Choroid plexus epithelial cell (primary cell): ENCODE results near the gene INPP5F.
"Not testable (repeated sequence)": the region's sequence is repeated elsewhere in the genome, so short reads cannot be mapped to it uniquely, and the experiment has no call there.

Experiments used
- DNase-seq: peaks from one replicate; pipeline ENCODE4 v3.0.0-alpha.2; 2010; ENCODE audit warnings: low read depth
- H3K4me3 ChIP-seq: 2 replicates; pipeline ENCODE4 v1.5.1; 2011; ENCODE audit warnings: low read depth, mild to moderate bottlenecking, control low read depth, low read length, moderate library complexity
- TF ChIP-seq, protein P1 (sequence below): conservative IDR thresholded peaks from 2 replicates; pipeline ENCODE4 v1.5.1; 2011; ENCODE audit warnings: low read depth, mild to moderate bottlenecking, control low read depth, inconsistent platforms, low read length, moderate library complexity

The INPP5F gene

GRCh38 chr10:119705434-119705831 lies 20.4 kb upstream of the INPP5F start:
- TF ChIP-seq, protein P1, sequence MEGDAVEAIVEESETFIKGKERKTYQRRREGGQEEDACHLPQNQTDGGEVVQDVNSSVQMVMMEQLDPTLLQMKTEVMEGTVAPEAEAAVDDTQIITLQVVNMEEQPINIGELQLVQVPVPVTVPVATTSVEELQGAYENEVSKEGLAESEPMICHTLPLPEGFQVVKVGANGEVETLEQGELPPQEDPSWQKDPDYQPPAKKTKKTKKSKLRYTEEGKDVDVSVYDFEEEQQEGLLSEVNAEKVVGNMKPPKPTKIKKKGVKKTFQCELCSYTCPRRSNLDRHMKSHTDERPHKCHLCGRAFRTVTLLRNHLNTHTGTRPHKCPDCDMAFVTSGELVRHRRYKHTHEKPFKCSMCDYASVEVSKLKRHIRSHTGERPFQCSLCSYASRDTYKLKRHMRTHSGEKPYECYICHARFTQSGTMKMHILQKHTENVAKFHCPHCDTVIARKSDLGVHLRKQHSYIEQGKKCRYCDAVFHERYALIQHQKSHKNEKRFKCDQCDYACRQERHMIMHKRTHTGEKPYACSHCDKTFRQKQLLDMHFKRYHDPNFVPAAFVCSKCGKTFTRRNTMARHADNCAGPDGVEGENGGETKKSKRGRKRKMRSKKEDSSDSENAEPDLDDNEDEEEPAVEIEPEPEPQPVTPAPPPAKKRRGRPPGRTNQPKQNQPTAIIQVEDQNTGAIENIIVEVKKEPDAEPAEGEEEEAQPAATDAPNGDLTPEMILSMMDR, result no peak
- H3K4me3 ChIP-seq, result no peak overlapping the region
- DNase-seq, result no peak

GRCh38 chr10:119706521-119707278 lies 19.1 kb upstream of the INPP5F start:
- DNase-seq, result no peak
- H3K4me3 ChIP-seq, result no peak overlapping the region

DNA sequence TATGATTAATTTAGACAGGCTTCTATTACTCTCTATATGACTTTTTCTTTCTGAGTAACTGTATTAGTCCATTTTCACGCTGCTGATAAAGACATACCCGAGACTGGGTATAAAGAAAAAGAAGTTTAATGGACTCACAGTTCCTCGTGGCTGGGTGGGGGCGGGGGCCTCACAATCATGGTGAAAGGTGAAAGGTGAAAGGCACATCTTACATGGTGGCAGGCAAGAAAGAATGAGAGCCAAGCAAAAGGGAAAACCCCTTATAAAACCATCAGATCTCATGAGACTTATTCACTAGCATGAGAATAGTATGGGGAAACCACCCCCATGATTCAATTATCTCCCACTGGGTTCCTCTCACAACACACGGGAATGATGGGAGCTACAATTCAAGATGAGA lies 18.5 kb upstream of the INPP5F start:
- H3K4me3 ChIP-seq, DNase-seq: not testable (repeated sequence)

More at GRCh38 chr10:119706521-119707278, 19.1 kb upstream of the INPP5F start:
- TF ChIP-seq, protein P1, result no peak

GRCh38 chr10:119710935-119711334 lies 14.9 kb upstream of the INPP5F start:
- not testable (repeated sequence) for H3K4me3 ChIP-seq, DNase-seq

DNA sequence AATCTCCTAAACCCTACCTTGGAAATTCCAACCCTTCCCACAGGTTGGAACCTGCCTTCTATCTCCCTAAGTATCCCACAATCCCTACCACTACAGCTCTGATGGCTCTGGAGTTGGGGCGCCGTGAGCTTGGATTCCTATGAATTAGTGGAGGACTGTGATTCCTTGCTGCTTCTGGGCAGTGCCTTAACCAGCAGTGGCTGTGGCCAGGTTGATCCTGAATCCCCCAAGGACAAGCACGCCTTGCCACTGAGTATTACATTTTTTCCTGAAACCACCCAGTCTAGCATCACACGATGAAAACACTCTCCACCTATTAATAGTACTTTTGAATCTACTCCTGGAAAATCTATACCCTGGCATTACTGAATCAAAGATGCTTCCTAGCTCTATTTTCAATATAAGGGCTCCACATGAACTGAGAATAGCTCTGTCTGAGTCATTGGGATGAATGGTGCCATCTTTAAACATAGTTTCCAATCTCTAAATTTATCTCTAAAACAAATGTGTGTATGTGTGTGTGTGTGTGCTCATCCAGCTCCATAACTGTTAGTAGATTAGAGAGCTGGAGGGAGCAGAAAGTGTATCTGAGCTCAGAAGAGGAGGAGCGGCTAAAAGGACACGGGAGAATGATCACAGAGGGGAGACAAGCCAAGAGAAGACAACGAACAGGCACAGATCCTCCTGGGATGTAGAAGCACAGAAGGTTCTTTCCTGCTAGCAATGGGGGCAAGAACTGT lies 11.9 kb upstream of the INPP5F start:
- no peak overlapping the region for H3K4me3 ChIP-seq
- TF ChIP-seq, protein P1, result no peak
- no peak for DNase-seq

- H3K4me3 ChIP-seq, result no peak overlapping the region
- no peak for DNase-seq
- TF ChIP-seq, protein P1, result no peak
Observed at GRCh38 chr10:119714484-119714816, 11.4 kb upstream of the INPP5F start.

- TF ChIP-seq, protein P1, result no peak
- H3K4me3 ChIP-seq, result no peak overlapping the region
- no peak for DNase-seq
Observed at GRCh38 chr10:119715628-119716505, 10.0 kb upstream of the INPP5F start.
